Pons (tissue), 1 donor: ENCODE measurements around the gene NPW.

ENCODE experiments used
- DNase-seq: peaks from one replicate; pipeline ENCODE4 v3.0.0-alpha.2; 2016; ENCODE audit warnings: low spot score

NPW gene

DNA sequence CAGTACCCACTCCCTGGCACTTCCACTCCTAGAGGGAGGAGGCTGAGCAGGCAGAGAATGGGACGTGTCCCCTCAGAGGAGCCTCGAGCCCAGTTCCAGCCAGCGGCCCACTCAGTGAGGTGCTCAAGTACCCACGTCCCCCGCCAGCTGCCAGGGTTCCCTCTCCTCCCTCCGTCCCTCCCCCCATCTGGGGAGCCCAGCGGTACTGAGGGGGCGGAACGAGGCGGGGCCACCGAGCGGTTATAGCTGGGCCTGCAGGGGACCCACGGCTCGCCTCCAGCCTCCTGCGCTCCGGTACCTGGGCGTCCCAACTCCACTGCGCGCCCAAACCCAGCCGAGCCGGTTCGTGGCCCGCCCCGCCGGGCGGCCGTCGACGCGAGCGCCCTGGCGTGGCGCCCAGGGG, at the start of gene NPW:
Gene NPW, plus strand, starts transcription at position 268 of the 403 bp plus-strand sequence.
- DNase-seq = no peak

DNA sequence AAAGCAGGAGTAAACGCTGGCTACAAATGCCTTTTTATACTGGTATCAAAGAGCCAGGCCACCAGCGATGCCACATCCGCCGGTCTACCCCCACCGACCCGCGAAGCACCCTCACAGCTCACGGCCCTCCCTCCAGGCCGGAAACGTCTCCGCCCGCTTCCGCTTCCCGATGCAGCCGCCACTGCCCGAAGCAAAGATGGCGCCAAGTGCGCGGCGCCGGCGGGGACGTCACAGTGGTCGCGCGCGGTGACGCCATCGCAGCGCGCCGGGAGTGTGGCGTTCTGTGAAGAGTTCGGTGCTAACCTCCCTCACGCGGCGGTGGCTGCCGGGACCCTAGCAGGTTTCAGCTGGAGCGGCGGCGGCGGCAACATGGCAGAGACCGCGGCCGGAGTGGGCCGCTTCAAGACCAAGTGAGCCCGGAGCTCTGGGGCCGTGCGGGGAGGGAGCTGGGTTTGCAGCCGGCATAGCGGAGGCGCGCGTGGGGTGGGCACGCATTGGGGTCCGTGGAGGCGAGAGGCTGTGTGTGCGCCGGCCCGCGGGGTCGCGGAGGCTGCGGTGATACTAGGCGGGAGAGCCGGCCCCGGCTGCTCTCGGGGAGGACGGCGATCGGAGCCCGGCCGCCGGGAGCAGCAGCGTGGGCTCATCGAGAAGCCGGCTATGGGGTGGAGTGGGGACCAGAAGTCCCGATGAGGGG, 47.6 kb upstream of the NPW start, which contains the start of gene TBL3:
Gene TBL3, plus strand, starts transcription at position 258 of the 694 bp plus-strand sequence. Its CDS starts 112 bp downstream, at position 370.
- peak; percentile 87 for DNase-seq

DNA sequence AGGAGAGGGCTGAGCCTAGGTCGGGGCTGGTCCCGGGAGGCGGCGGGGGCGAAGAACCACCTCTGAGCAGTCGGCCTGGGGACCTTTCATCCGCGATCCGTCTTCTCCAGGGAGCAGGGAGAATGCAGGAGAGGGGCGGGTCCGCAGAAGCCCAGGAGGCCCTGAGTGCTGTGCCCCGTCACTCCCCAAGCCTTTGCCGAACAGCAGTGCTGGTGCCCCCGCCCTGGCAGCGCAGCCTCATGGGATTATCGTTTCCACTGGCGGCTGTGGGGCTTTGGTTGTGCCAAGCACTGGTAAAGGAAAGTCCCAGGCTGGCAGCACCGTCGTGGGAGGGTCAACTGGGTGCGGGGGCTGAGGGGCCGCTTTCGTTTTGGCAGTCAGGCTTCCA, 47.1 kb upstream of the NPW start:
- DNase-seq = no peak

DNA sequence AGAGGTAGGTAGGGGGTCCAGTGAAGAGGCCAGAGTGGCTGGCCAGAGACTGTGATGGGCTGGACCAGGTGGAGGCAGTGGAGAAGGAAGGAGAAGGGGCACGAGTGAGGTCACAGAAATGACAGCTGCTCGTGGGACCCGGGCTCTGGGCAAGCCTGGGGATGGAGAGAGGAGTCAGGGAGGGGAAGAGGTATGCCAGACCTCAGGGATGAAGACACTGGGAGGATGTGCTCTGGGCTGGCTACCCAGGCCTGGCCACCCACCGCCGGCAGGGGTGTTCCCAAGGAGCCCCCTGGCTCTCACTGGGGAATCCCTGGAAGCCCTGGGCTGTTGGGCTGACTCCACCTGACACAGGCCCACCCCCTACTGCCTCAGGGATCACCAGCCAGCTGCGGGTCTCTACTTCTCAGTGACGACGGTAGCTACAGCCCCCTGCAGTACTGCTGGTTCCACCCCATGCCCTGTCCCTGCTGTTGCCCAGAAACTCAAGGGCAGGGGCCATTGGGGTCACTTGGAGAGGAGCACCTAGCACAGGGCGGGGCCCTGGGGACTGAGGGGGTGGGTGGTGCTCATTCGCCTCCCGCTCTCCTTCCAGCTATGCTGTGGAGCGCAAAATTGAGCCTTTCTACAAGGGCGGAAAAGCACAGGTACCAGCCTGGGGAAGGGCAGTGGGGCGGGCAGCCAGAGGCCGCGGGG, 46.0 kb upstream of the NPW start:
- no peak for DNase-seq

DNA sequence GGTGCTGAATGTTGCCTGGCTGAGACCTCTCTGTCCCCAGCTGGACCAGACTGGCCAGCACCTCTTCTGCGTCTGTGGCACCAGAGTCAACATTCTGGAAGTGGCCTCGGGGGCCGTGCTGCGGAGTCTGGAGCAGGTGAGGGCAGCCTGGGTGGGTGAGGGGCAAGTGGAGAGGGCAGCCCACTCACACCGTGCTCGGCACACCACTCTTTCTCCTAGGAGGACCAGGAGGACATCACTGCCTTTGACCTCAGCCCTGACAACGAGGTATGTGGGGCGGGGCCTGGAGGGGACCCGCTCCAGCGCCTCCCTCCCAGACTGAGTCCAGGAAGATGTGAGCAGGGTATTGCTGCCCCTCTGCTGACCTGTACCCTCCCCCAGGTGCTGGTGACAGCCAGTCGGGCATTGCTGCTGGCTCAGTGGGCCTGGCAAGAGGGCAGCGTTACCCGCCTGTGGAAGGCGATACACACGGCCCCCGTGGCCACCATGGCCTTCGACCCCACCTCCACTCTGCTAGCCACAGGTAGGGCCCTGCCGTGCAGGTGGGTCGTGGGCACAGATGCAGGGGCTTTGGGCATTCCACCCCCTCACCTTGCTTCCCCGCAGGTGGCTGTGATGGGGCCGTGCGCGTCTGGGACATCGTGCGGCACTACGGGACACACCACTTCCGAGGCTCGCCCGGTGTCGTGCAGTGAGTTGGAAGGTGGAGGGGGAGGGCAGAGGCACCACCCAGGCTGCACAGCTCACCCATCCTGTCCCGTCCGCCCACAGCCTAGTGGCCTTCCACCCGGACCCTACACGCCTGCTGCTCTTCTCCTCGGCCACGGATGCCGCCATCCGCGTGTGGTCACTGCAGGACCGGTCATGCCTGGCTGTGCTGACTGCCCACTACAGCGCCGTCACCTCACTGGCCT, 45.2 kb upstream of the NPW start:
- DNase-seq = no peak

DNA sequence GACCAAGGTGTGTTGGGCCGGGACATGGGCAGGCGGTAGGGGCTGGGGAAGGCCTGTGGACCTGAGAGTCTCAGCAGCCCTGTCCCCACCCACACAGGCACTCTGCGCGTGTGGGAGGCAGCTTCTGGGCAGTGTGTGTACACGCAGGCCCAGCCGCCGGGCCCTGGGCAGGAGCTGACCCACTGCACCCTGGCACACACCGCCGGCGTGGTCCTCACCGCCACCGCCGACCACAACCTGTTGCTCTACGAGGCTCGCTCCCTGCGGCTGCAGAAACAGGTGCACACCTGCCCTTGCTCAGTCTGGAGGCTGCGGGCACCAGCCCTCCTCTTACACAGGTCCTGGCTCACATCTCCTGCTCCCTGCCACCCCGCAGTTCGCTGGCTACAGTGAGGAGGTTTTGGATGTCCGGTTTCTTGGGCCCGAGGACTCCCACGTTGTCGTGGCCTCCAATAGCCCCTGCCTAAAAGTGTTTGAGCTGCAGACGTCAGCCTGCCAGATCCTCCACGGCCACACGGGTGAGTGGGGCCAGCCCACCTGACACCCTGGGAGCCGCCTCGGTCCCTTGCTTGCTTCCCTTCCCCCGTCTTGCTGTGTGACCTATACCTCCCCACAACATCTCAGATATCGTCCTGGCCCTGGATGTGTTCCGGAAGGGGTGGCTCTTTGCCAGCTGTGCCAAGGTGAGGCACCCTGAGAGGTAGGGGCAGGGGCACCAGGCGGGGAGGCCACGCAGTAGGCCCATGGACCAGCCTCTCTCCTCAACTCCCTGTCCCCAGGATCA, 44.0 kb upstream of the NPW start:
- DNase-seq = no peak

DNA sequence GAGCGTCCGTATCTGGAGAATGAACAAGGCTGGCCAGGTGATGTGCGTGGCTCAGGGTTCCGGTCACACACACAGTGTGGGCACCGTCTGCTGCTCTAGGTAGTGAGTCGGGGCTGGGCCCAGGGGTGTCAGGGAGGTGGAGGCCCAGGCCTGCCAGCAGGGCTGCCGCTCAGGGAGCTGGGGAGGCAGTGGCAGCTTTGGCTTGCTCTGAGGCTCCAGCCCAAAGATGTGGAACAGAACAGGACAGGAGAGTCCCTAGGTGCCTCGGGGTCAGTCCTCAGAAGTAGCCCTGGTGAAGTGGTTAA, 43.4 kb upstream of the NPW start:
- no peak for DNase-seq

DNA sequence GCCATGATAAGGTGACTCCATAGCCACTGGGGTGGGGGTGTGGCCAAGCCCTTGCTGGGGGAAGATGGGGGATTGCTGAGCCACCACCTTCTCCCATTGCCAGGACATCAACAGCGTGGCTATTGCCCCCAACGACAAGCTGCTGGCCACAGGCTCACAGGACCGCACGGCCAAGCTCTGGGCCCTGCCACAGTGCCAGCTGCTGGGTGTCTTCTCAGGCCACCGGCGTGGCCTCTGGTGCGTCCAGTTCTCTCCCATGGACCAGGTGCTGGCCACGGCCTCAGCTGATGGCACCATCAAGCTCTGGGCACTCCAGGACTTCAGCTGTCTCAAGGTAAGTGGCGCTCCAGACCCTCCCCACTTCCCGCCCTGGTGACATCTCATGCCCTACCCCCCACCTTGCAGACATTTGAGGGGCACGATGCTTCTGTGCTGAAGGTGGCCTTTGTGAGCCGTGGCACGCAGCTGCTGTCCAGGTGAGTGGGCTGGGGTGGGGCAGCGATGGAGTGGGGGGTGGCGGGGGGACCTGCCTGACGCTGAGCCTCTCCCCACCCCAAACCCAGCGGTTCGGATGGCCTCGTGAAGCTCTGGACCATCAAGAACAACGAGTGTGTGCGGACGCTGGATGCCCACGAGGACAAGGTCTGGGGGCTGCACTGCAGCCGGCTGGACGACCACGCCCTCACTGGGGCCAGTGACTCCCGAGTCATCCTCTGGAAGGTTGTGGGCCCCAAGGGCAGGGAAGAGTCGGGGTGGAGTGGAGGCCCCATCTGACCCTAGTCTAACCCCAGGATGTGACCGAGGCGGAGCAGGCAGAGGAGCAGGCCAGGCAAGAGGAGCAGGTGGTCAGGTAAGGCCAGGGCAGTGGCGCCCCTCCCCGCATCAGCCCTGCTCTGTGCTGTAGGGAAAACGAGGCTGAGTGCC, 42.4 kb upstream of the NPW start:
- no peak for DNase-seq

DNA sequence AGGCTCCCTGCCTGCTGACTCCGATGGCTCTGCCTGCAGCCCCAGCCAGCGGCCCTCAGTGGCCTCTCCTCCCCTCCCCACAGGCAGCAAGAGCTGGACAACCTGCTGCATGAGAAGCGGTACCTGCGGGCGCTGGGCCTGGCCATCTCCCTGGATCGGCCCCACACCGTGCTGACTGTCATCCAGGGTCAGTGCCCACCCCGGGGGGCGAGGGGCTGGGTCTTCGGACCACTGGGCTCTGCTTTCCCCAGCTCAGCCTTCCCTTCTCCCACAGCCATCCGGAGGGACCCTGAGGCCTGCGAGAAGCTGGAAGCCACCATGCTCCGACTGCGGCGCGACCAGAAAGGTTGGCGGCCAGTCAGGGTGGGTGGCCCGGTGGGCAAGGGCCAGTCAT, 41.7 kb upstream of the NPW start:
- no peak for DNase-seq

DNA sequence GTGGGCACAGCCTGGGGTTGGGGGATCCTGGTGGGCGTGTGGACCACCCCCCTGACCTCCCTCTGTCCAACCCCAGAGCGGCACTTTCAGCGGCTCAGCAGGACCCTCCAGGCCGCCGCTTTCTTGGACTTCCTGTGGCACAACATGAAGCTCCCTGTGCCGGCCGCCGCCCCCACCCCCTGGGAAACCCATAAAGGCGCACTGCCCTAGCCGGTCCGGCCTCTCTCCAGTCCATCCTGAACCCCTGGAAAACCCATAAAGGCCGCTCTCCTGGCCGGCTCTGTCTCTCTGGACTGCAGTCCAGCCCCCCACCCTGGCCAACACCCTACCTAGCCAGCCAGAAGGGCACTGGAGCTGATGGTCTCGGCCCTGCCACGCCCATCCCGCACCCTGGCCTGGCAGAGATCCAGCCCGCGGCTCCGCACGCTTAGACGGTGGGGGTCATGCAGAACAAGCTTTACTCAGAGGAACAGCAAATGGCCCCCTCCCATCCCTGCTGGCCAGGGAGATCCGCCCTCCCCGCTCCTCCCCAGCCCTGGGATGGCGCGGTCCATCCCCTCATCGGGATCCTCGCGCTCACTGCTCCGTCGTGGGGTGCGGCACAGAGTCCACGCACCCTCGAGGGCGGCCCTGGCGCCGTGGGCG, 41.0 kb upstream of the NPW start:
- DNase-seq = no peak

DNA sequence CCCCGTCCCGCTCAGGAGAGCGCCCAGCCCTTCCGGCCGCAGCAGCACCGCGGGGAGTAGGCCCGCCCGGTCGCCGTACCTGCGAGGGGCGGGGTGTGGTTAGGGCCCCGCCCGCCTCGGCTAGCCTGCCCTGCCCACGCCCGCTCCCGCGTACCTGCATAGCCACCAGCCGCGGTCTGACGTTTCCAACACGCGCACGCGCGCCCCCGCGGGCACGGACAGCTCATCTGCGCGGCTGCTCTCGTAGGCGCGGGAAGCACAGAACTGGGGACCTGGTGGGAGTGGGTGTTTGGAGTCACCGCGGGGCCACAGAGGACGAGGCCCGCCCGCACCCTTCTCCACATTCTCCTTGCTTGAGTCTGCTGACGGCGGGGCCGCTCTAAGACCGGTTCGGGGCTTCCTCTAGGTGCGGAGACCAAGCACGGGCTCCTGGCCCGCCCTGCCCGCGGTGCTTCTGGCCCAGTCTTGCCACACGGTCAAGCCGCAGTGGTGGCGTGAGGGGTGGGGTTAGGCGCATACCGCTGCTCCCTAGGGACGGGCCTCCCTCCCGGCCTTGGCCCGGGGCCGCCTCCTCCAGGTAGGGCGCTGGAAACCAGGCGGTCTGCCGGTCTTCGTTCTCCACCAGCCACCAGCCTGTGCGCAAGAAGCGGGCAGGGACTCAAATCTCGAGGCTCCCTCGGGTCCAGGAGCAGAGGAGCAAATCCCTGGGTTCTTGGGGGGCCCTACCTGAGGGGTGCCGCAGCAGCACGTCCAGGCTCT, 40.1 kb upstream of the NPW start:
- DNase-seq = no peak

DNA sequence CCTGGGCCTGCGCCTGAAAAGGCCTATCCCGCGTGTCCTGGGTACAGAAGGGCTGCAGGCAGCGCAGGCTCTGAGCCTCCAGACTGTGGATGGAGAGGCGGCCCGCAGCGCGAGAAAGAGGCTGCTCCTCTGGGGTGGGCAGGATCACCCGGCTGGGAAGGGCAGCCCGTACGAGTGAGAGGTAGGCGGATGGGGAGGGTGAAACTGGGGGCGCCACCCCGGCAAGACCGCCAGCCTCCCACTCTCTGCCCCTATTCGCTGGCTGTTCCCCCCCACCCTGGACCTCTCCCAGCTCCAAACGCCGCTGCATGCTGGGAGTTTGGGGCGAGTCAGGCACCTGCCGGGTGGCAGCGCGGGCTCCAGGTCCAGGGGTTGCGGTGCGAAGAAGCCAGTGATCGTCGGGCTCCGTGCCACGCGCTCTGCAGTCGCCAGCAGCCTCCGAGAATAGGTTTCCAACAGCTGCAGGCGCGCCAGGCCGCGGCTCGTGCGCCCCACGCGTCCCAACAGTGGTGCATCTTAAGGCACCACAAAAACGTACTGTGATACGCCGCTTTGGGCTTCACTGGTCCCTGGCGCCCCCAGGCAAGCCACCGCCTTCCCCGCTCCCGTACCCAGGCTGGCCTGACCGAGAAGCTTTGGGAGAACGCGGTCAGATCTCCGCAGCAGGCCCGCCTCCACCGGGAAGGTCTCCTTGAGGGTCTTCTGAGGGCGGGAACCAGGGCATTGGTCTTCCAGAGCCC, 39.4 kb upstream of the NPW start:
- no peak for DNase-seq

DNA sequence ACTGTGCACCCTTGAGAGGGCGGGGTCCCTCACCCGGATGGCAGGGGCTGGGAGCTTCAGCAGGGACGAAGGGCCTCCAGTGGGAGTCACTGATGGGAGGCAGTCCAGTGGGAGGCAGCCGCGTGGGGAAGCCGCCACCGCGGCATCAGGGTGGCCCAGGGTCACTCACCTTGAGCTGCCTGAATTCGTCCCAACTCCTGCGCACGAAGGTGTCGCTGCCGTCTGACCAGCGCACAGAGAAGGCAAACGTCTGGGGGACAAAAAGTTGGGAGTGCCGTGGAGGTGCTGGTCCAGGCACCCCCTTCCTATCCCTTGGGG, 38.9 kb upstream of the NPW start:
- DNase-seq = no peak

DNA sequence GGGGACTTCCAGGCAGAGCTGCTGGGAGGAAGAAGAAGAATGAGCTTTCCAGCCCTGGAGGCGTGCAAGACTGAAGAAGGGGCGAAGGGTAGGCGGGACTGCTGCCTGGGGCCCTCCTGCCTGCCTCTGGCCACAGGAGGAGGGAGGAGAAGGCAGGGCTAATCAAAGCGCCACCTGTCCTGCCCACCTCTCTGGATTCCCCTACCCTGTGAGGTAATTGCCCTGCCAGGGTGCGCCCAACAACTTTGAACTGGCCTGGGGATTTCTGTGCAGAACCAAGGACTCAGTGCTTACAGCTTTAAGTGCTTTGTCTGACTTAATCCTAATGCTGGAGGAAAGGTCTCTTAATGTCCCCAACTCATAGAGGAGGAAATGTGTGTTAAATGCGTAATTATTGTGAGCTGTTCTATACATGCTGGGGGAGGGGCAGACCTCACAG, 38.2 kb upstream of the NPW start, which contains the start of gene NOXO1:
Gene NOXO1, minus strand, starts transcription at position 72 of the 439 bp plus-strand sequence. CDS start 290 bp downstream, outside the sequence.
- no peak for DNase-seq

DNA sequence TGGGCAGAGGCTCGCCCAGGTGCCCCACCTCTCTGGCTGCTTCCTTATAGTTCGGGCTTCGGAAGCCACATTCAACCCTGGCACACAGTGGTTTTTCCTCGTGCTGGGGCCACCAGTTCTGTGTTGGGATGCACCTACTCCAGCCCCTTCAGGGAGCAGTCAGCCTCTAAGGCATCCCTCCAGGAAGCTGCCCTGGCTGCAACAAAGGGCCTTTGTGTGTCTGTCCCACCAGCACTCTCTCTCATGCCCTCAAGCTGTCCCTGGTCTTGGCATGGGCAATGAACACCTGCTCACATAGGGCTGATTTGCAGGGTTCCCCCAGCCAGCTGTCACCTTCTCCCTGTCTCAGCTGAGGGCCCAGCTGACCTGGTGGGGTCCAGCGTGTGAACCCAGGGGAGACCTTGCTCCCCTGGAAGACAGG, 37.6 kb upstream of the NPW start:
- peak; percentile 79 for DNase-seq

DNA sequence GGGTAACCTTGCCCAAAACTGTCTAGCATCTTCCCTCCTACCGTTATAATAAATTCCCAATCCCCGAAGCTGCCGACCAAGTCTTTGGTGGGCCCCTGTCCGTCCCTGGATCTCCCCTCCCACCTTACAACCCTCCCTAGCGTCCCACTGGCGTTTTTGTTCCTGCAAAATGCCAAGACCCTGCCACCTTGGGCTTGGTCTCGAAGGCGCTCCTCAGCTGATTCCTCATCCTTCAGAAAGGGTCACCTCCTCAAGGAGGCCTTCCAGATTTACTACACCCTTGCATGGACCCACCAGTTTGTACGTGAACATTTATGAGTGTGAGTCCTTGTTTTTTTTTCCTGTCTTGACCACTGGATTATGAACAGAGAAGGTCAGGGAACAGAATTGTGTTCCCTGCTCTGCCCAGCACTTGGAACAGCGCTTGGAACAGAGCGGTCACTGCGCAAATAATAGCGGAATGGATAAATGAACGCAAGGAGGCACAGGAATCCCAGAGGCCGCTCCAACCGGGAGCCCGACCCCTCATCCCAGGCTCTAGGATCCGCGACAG, 36.5 kb upstream of the NPW start:
- no peak for DNase-seq

DNA sequence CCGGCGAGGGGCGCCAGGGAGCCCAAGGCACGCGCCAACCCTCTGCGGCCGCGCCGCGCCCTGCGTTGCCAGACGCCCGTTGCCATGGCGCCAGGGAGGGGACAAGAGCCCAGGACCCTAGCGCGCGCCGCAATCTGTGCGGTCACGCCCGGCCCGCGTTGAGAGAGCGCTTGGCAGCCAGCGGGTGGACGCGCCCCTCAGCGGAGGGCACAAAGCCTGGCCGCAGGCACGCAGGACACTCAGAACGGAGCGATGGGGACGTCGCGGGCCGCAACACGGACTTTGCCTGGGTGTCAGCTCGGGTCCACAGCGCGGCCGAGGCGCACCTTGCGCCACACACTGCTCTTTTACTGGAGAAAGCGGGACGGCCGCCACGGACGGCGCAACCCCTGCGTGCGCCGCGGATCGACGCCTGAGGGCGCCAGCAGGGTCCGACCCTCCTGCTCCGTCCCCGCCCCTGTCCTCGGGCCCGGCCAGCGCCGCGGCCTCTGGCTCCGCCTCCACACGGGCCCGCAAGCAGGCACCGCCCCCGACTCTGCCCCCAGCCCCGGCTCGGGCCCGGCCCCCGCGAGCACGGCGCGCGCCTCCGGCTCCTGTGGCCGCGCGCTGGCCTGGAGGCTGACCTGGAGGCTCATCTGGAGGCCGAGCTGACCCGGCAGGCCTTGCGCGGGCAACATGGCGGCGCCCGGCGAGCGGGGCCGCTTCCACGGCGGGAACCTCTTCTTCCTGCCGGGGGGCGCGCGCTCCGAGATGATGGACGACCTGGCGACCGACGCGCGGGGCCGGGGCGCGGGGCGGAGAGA, 35.8 kb upstream of the NPW start, which contains the start of gene GFER:
Gene GFER, plus strand, starts transcription at position 650 of the 803 bp plus-strand sequence. Its CDS starts 26 bp downstream, at position 676.
- peak; percentile 87 for DNase-seq
